GM19467 (cell line): ENCODE data around the gene SLC7A6.
"Not testable (repeated sequence)": the region's sequence is repeated elsewhere in the genome, so short reads cannot be mapped to it uniquely, and the experiment has no call there.

Source experiments
- ATAC-seq: cut with Tn5 transposase; IDR thresholded peaks from one replicate; pipeline ENCODE4 v1.9.1; 2021; ENCODE audit warnings: mild to moderate bottlenecking, moderate library complexity; ENCODE audit not compliant: unreplicated experiment

The SLC7A6 gene

DNA sequence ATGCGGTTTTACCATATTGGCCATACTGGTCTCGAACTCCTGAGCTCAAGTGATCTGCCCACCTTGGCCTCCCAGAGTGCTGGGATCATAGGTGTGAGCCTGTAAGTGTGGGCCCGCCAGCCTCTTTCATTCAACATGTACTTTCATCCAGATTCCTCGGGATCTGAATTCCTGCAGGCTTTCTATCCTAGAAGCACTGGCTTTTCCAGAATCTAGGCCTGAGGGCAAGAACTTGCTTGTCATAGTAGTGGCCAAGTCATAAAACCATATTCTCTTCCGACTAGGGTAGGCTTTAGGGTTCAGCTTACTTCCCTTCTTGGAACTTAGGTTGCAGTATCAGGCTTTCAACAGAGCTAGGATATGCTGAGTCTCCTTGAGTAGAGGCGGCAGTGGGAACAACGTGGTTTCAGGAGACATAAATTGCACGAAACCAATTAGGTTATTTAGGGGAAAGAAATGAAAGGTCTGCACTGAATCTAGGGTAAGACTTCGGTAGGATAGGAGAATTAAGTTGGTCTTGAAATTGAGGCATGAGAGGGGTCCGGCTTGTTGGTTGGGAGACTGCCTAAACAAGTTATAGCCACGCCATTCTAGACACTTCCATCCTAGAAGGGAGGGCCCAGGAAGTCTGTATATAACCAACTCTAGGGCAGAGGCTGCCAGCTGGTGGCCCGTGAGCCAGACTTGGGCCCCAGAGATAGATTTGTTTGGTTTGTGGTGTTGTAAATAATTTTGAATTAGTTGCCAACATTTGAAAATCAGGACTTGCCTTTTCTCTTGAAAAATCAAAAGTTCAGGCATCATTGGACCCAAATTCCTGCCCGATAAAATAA is 15.6 kb downstream of the SLC7A6 start:
- ATAC-seq = no peak

DNA sequence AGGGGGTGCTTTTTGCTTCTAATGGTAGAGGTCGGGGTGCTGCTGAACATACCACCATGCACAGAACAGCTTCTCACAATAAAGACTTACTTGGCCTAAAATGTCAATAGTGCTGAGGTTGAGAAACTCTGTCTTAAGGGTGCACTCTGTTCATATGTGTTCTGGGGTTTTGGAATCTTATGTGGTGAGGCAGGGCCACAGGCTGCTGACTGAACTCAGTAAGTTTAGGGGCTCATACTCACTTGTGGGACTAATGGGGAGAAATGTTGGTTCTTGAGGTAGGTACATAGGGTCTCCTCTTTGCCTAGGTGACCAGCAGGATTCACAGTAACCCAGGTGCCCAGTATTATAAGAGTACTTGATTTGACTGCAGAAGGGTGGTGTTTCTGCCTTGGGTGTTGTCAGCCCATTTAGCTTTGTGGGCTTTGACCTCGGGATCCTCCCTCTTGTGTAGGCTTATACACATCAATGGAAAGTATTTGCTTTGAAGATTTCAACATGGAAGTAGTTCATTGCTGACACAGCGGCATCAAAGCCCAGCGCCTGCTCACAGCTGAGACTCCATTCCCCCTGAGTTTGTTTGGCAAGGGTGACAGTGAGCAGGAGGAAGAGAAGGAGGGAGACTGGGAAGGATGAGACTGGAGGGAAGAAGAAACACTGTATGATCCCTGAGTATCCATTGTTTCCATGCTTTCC is 17.2 kb downstream of the SLC7A6 start:
- ATAC-seq = no peak

- no peak for ATAC-seq
Observed at GRCh38 chr16:68282064-68282452, 17.7 kb downstream of the SLC7A6 start.

DNA sequence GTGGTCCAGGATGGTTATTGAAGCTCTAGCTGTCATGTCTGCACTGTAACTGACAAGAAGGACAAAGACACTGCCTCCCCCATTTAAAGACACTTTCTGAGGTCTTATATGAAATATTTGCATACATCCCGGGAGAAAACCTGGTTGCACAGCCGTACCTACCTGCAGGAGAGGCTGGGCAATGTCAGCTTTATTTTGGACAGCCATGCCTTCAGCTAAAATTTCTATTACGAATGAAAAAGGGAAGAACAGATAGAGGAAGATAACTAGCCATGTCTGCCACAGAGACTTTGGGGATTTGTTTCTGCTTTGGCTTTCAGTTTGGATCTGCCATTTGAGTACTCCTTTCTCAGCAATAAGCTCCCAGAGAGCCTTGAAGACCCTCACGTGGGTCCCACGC is 19.0 kb downstream of the SLC7A6 start:
- ATAC-seq = no peak

DNA sequence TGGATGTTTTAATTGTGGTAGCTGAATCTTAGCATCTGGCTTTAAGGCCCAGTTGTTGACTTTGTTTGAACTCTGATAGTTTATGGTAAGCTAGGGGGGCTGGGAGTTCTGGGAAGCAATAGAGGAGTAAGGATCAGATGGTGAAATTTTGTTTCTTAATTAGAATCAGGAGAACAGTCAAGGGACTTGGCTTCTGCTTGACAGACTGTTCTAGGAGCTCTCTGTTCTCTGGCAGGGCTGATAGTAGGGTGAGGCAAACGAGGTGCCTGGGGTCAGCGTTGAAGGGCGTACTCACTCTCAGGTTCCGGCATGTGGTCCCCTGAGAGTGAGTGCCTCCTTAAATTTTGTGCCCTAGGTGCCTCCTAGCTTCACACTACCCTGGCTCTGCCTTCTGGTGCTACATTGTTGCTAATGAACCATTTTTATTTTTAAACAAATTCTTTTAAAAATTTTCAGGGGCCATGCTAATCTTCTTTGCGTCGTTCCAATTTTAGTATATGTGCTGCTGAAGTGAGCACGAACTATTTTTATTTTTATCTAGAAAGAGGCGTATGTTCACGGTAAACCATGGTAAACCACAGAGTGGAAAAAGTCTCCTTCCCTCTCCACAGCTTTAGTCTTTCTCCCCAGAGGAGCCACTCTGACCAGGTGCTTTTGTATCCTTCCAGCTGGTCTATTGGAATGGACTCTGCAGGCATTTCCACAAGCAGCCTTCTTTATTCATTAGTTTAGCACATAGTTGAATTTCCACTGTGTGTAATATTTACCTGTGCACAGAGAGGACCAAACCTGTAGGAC is 19.7 kb downstream of the SLC7A6 start:
- ATAC-seq = peak; percentile 39

DNA sequence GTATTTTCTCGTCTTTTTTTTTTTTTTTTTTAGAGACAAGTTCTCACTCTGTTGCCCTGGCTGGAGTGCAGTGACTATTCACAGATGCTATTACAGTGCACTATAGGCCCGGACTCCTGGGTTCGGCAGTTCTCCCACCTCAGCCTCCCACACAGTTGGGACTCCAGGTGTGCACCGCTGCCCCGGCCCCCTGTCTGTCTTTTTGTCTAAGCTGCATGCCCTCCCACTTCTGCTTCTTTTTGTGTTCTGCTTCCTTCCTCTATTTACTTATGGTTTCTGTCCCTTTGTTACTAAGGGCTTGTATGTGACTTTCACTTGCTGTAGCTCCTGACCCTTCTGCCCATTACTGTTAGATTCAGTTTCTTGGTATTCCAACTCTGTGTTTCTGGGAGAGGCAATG is 20.5 kb downstream of the SLC7A6 start:
- no peak for ATAC-seq

DNA sequence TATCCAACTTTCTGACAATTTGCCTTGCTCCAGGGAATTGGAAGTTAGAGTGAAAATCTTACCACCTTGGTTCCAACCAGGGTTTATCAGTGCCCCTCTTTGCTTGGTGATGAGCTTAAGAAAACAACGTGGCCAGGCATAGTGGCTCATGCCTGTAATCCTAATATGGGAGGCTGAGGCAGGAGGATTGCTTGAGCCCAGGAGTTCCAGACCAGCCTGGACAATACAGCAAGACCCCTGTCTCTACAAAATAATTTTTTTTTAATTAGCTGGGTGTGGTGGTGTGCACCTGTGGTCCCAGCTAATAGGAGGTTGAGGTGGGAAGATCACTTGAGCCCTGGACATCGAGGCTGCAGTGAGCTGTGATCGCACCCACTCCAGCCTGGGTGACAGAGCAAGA is 21.4 kb downstream of the SLC7A6 start:
- ATAC-seq = no peak

- ATAC-seq = no peak
Observed at GRCh38 chr16:68286153-68287074, 22.1 kb downstream of the SLC7A6 start.

DNA sequence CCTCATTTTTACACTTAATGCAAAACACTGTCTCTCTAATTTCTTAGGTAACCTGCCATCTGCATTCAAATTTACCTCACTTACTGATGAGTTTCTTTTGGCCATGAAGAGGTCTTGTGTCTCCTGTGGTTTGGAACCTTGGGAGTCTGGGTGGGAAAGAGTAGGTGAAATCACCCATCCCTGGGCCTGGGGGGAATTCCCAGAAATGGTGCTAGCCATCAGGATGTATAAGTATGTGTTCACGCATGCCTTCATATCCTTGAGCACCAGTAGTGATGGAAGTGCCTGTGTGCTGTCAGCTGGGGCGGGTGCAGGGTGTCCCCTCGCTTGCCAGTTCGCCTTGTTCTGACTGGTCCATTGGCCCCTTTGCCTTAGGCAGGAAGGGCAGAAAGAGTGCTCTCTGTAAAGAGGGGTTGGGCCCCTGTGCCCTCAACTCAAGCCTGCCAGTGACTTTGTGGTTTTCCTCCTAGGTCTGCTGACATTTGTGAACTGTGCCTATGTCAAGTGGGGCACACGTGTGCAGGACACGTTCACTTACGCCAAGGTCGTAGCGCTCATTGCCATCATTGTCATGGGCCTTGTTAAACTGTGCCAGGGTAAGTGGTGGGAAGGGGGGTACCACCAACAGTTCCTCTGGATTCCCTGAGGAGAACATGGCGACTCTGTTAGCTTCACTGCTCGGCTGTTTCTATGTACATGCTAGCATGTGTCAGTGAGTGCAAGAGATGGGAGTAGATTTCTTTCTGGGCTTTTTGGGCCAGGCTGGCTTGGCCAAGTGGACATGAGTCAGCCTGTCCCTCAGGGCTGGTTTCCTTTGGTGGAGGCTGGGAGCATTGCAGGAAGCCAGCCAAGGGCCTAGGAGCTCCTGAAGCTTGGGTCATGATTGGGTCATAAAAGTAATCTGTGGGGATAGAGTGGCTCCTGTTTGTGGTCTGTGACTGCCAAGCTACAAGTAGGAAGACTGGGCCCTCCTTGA is 23.2 kb downstream of the SLC7A6 start:
- no peak for ATAC-seq

DNA sequence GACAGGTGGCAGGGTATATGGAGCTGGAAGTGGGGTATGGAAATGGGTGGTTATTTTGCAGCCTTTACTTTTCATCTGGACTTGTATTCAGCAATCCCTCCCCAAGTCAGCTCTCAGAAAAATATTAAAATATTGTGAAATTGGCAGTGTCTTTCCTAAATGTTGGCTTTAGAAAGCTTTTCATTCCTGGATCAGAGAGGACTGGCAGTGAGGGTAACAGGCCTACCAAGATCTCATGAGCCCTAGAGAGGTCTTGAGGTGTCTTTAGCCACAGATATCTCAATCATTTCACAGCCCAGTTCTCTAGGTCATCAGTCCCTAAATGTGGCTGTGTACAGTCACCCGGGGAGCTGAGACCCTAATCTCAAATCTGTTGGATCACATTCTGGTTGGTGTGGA is 23.9 kb downstream of the SLC7A6 start:
- ATAC-seq = no peak

- ATAC-seq = not testable (repeated sequence)
Observed at GRCh38 chr16:68288796-68289195, 24.5 kb downstream of the SLC7A6 start.

DNA sequence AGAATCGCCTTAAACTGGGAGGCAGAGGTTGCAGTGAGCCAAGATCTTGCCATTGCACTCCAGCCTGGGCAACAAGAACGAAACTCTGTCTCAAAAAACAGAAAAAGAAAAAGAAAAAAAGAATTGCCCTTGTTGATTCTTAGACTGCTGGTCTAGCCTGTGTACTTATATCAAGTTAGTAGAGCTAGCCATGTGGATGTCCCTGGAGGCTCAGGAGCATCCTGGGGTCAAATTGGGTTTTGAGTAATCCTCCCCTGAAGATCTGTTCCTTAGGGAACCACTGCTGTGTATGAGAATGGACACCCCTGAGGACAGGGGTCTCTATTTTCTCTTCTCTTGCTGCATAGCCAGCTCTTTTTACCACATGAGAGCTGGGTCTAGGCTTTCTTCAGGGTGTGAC is 24.9 kb downstream of the SLC7A6 start:
- no peak for ATAC-seq

- peak; percentile 67 for ATAC-seq
Observed at GRCh38 chr16:68289621-68290329, 25.4 kb downstream of the SLC7A6 start.

GRCh38 chr16:68290450-68290849 is 26.1 kb downstream of the SLC7A6 start:
- no peak for ATAC-seq

GRCh38 chr16:68291227-68291626 is 26.9 kb downstream of the SLC7A6 start:
- no peak for ATAC-seq

- no peak for ATAC-seq
Observed at GRCh38 chr16:68292425-68292824, 28.1 kb downstream of the SLC7A6 start.

- ATAC-seq = no peak
Observed at GRCh38 chr16:68296291-68296690, 32.0 kb downstream of the SLC7A6 start.

DNA sequence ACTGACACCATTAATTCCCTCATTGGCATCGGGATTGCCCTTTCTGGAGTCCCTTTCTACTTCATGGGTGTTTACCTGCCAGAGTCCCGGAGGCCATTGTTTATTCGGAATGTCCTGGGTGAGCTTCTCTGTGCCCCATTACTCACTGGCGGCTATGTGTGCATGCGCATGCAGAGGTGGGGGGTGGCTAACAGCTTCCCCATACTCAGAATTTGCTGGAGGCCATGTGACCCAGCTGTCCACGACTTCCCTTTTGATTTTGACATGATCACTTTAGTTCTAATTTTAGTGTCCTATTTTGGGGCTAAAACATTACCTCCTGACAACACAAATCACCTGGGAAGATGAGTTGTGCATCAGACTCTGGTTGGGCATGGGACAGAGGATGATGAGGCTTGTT is 32.4 kb downstream of the SLC7A6 start:
- no peak for ATAC-seq

- ATAC-seq = no peak
Observed at GRCh38 chr16:68297908-68298307, 33.6 kb downstream of the SLC7A6 start.
